HG02981 (cell line): Measurements from ENCODE around the gene CCDC7.
"Not testable (repeated sequence)": the region's sequence is repeated elsewhere in the genome, so short reads cannot be mapped to it uniquely, and the experiment has no call there.

ENCODE experiments used
- ATAC-seq: cut with Tn5 transposase; IDR thresholded peaks from one replicate; pipeline ENCODE4 v1.9.1; 2021; ENCODE audit warnings: mild to moderate bottlenecking, moderate library complexity; ENCODE audit not compliant: unreplicated experiment

CCDC7 gene

GRCh38 chr10:32445740-32446535, at the start of gene CCDC7:
TSS of gene CCDC7 (plus strand) at chr10:32446140. CDS start at chr10:32451643, 5,503 bp downstream.
- peak; percentile 98 for ATAC-seq

- ATAC-seq = not testable (repeated sequence)
Measured at GRCh38 chr10:32397163-32397562, 48.8 kb upstream of the CCDC7 start.

GRCh38 chr10:32399720-32400119, 46.2 kb upstream of the CCDC7 start:
- not testable (repeated sequence) for ATAC-seq

GRCh38 chr10:32400961-32401360, 45.0 kb upstream of the CCDC7 start:
- ATAC-seq = no peak

GRCh38 chr10:32402499-32402898, 43.4 kb upstream of the CCDC7 start:
- no peak for ATAC-seq

GRCh38 chr10:32403091-32403490, 42.8 kb upstream of the CCDC7 start:
- ATAC-seq = no peak

GRCh38 chr10:32408690-32409089, 37.2 kb upstream of the CCDC7 start:
- no peak for ATAC-seq

GRCh38 chr10:32409741-32410140, 36.2 kb upstream of the CCDC7 start:
- no peak for ATAC-seq

- no peak for ATAC-seq
Measured at GRCh38 chr10:32410569-32410968, 35.4 kb upstream of the CCDC7 start.

GRCh38 chr10:32411797-32412498, 34.0 kb upstream of the CCDC7 start:
- no peak for ATAC-seq

- no peak for ATAC-seq
Measured at GRCh38 chr10:32412499-32412853, 33.5 kb upstream of the CCDC7 start.

GRCh38 chr10:32413513-32413912, 32.4 kb upstream of the CCDC7 start:
- no peak for ATAC-seq

GRCh38 chr10:32415361-32415760, 30.6 kb upstream of the CCDC7 start:
- ATAC-seq = no peak

GRCh38 chr10:32417911-32418547, 27.9 kb upstream of the CCDC7 start:
- no peak for ATAC-seq

GRCh38 chr10:32418572-32418971, 27.4 kb upstream of the CCDC7 start:
- ATAC-seq = no peak

- ATAC-seq = no peak
Measured at GRCh38 chr10:32419615-32420014, 26.3 kb upstream of the CCDC7 start.

- no peak for ATAC-seq
Measured at GRCh38 chr10:32426186-32426585, 19.8 kb upstream of the CCDC7 start.

- no peak for ATAC-seq
Measured at GRCh38 chr10:32433542-32433941, 12.4 kb upstream of the CCDC7 start.

GRCh38 chr10:32436215-32436614, 9.7 kb upstream of the CCDC7 start:
- no peak for ATAC-seq

GRCh38 chr10:32437334-32437733, 8.6 kb upstream of the CCDC7 start:
- ATAC-seq = no peak

GRCh38 chr10:32445036-32445435, 904 bp upstream of the CCDC7 start:
- no peak for ATAC-seq
